Activated T-helper 1 cell treated with Interleukin-2 at 50 U/mL for 16 hours (primary cell): ENCODE data around the gene RNF126.
"Not testable (repeated sequence)": the region's sequence is repeated elsewhere in the genome, so short reads cannot be mapped to it uniquely, and the experiment has no call there.

ENCODE experiments used
- DNase-seq: peaks from one replicate; pipeline ENCODE4 v3.0.0-alpha.2; 2020; ENCODE audit warnings: low read depth

The RNF126 gene

DNA sequence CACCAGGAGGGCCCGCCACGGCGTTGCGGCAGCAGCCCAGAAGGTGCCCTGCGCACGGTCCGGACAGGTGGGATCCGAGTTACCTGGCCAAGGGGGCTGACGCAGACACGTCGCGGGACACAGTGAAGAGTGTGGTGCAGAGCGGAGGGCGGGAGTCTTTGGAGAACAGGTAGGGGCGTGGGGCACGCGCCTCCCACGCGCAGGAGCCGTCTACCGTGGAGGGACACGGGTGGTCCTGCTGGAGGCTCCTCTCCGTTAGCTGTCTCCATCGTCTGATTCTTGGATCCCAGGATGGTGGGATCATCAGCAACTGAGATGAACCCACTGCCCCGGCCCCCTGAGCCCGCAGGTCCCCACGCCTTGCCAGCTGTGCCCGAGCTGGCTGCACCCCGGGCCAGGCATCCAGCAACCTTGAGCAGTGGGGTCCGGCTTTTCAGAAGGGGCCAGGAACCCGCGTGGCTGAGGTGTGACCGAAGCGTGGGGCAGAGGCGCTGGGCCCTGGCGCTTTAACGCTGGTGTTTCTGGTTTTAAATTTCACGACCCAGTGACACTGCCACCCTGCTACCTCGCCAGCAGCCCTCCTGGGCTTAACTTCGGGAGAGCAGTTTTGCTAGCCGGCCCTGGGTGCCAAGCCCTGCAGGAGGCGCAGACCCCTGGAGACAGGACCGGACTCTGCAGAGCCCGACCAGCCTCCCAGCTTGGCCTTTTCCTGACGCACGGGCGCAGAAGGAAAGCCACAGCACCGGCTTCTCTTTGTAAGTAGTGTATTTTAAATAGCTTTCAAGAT lies 16.0 kb downstream of the RNF126 start:
- no peak for DNase-seq

DNA sequence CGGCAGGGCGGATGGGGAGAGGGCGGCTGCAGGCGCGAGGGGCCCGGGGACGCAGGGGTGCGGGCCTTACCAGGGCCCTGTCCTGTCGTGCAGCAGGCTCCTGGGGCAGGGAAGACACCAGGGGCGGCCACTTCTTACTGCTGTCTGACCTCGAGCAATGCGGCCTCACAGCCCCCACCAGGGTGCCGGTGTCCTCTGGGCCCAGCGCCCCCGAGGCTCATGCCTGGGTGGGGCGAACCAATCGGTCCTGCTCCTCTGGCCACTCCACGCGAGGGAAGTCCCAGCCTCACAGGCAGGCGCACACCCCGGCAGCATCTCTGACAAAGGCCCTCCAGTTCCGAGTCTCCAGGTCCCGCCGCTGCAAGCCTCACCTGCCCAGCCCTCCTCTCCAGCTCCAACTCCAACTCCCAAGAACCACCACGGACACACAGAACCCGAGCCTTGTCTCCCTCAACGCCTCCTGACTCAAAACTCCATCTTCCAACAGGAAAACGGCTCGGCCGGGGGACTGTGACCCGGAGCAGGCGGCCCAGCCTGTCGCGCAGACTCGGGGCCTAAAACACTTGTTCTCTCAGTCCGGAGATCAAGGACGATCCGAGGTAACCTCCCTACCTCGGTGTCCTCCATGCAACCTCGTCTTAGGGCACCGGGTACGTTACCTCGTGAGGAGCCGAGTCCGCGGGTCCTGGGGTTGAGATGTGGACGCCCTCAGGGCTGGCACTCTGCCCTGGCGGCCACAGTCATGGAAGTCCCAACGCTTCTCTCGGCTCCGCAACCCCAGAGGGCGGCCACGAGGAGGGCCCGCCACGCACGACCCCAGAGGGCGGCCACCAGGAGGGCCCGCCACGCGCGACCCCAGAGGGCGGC lies 16.9 kb downstream of the RNF126 start:
- no peak for DNase-seq

GRCh38 chr19:644789-645188 lies 18.2 kb downstream of the RNF126 start:
- DNase-seq: no peak

DNA sequence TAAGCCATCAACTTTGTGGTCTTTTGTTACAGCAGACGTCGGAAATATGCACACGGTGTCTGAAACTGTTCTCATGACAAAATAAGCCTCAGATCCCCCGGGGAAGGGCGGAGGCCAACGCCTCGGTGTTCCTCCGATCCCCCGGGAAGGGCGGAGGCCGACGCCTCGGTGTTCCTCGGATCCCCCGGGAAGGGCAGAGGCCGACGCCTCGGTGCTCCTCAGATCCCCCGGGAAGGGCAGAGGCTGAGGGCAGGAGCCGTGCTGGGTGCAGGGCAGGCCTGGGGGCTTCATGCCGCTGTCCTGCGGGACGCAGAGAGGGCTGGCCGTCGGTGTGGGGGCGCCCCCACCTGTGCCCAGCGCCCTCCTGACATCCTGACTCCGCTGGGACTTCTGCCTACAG lies 18.7 kb downstream of the RNF126 start:
- DNase-seq: no peak

DNA sequence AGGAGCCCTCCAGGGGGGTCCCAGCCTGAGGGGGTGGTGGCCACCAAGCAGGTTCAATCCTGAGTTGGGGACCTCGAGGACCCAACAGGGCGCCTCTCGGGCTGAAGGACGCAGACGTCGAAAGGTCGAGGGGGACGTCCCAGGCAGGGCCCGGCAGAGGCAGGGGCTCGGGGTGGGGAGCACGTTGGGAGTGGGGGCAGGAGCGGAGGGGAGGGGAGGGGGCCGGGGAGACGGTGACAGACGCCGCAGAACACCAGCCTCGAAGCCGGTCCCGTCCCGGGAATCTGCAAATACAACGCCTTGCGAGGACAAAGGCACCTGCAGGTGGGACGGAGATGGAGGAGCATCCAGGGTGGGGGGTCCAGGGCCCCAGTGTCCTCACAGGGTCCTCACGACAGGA lies 19.3 kb downstream of the RNF126 start:
- no peak for DNase-seq

- no peak for DNase-seq
Observed at GRCh38 chr19:642767-643727, 20.0 kb downstream of the RNF126 start.

GRCh38 chr19:641702-642101 lies 21.3 kb downstream of the RNF126 start:
- no peak for DNase-seq

DNA sequence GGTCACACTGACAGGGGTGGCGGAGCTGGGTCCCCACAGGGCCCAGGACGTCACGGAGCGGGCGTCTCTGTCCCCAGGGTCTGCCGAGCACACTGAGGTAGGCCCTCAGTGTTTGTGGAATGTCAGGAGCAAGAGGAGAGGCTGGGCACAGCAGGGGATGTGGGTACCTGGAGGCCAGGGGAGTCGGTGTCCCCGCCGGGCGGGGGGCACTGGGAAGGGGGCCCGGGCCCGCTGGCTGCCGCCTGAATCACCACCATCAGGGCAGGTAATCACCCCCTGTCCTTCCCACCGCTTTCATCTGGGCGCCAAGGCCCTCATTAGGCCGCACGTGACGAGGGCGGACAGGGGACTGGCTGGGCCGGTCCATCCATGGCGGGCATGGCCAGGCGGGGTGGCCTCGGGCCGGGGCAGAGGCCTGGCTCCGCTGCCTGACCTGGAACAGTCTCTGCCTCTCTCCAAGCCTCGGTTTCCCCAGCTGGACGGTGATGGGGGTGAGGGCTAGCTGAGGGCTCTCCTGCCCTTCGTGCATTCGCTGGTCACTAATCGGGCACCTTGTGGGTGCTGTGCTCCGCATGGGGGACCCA lies 22.3 kb downstream of the RNF126 start:
- no peak for DNase-seq

GRCh38 chr19:640161-640558 lies 22.9 kb downstream of the RNF126 start:
- no peak for DNase-seq

- peak; percentile 98 for DNase-seq
Observed at GRCh38 chr19:639253-640160, 23.5 kb downstream of the RNF126 start, which contains the start of gene FGF22. TSS of gene FGF22 (plus strand) at chr19:639879. CDS start at chr19:639926, 47 bp downstream.

- no peak for DNase-seq
Observed at GRCh38 chr19:638906-639252, 24.1 kb downstream of the RNF126 start.

DNA sequence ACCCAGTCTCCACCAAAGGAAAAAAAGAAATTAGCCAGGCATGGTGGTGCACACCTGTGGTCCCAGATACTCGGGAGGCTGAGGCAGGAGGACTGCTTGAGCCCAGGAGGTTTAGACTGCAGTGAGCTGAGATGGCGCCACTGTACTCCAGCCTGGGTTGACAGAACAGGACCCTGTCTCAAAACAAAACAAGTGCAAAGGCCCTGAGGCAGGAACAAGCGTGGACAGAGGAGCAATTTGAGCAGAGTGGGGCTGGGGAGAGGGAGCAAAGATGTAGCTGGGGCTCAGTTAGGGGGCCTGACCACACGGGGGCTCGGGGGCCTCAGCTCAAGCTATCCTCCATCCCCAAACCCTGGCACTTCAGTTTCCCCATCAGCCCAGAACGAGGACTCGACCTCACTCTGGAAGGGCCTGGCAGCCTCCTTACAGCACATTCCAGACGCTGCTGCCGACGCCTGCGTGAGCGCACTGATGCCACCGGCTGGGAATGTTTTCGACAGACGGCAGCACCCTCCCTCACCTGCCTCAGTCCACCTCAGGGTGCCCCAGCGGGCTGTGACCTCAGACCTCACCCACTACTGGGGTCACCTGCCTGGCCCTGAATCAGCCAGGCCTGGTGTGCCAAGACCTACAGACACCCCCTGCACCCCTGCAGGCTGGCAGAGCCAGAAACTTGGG lies 27.9 kb downstream of the RNF126 start:
- no peak for DNase-seq

DNA sequence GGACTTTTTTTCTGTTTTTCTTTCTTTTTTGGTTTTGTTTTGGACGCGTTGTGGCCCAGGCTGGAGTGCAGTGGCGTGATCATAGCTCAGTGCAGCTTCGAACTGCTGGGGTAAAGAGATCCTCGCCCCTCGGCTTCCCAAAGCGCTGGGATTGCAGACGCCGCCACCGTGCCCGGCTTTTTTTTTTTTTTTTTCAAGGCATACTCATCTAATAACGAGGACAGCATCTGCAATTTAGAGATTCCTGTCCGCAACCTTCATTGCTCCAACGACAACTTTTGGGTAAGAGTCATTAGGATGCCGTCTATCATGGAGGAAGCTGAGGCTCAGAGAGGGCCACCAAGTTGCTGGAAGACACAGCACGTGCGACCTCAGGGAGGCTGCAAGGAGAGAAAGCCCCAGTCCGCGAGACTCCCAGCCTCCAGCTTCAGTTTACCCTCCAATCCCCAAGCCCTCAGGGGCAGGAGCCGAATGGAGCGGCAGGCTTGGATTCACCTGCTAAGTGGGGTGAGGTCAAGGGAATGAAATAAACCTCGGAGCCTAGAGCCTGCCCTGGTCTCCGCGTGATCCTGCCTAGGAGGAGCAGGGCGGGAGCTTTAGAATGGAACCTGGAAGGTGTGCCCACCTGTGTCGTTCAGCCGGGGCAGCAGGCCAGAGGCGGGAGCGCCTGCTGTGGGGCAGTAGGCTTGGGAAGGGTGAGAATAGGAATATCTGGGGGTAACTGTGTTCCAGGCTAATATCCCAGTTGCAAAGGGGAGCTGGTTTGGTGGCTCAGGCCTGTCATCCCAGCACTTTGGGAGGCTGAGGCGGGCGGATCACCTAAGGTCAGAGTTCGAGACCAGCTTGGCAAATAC lies 29.0 kb downstream of the RNF126 start:
- no peak for DNase-seq

- DNase-seq: peak; percentile 94
Observed at GRCh38 chr19:633068-633785, 29.8 kb downstream of the RNF126 start, which contains the start of gene POLRMT. TSS of gene POLRMT (minus strand) at chr19:633537. CDS start at chr19:633512, 25 bp downstream.

DNA sequence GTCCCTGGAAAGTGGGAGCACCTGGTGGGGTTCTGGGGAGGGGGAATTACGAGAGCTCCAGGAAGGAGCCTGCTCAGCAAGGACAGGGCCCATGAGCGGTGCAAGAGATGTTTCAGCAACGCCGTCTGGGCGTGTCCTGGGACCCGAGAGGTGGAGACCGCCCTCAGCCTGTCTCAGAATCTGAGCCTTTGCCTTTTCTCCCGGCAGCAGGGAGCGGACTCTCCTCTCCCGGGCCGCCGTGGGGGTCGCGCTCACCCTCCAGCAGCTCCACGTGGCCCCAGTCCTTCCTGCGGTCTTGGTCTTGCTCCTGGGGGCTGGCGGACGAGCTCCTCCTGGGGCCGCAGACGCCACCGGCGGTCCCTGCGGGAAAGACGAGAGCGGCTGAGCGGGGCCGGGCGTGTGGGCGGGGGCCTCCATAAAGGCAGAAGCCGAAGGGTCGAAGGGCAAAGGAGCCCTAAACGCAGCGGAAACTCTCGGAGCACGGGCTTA lies 30.4 kb downstream of the RNF126 start:
- DNase-seq: no peak

- DNase-seq: no peak
Observed at GRCh38 chr19:629961-630714, 32.9 kb downstream of the RNF126 start.

DNA sequence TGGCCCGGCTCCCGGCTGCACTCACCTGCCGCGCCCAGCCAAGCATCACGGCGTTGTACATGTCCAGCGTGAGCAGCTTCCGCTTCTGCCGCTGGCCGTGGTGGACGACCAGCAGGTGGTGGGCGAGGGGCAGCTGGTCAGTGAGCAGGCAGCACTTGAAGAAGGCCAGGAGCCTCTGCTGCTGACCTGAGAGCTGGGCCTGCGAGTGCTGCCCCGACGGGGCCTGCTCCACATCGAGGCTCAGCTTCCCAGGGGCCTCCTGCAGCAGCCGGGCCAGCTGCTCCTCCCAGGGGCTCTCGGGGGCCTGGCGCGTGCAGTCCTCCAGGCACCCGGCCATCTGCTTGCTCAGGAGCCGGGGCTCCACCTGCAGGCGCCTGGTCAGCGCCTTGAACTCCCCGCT lies 33.5 kb downstream of the RNF126 start:
- not testable (repeated sequence) for DNase-seq
